Right renal pelvis (tissue), 4 donors: Measurements from ENCODE around the gene TMEM88. TPM values are rescaled to one million over a fixed set of nuclear protein-coding genes. Genes with fewer than 3 reads are reported as not detected.
"Not testable (repeated sequence)": the region's sequence is repeated elsewhere in the genome, so short reads cannot be mapped to it uniquely, and the experiment has no call there.

ENCODE experiments used
- DNase-seq, 4 donors: peaks; one replicate each; pipeline ENCODE4 v3.0.0-alpha.2; 2013; ENCODE audit warnings: low read depth in 4 of 4, low spot score in 3 of 4, missing footprints in 1 of 4
- polyA plus RNA-seq, 4 donors: library from polyadenylated mRNA; unstranded; fragments of 120-200 nt; gene quantifications; one replicate each; pipeline ENCODE4 v1.2.1, GENCODE V29; 2013; ENCODE audit not compliant: insufficient read length in 4 of 4

Gene TMEM88, protein sequence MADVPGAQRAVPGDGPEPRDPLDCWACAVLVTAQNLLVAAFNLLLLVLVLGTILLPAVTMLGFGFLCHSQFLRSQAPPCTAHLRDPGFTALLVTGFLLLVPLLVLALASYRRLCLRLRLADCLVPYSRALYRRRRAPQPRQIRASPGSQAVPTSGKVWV
- 10 to 100 TPM; 24.2 to 29.6 (median 28.4) TPM for polyA plus RNA-seq

DNA sequence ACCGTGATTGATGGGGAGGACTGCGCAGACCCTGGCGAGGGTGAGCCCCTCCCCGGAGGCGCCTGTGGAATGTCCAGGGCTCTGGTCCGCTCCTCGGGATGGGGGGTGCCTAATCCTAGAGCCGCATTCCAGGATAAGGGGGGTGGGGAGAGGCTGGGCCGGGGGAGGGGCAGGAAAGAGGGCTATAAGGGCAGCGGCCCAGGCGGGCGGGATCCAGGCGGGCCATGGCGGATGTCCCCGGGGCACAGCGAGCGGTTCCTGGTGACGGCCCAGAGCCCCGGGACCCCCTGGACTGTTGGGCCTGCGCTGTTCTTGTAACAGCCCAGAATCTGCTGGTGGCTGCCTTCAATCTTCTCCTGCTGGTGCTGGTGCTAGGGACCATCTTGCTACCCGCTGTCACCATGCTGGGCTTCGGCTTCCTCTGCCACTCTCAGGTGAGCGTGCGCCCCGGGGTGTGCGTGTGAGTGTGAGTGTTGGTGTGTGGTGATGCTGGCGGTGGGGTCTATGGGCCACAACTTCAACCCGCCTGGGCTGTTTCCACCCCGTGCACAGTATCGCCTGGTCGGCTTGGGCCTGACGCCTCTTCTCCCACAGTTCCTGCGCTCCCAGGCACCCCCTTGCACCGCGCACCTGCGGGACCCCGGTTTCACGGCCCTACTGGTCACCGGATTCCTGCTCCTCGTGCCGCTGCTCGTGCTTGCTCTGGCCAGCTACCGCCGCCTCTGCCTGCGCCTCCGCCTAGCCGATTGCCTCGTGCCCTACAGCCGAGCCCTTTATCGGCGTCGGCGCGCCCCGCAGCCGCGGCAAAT is at the start of gene TMEM88:
TSS of gene TMEM88 (plus strand) at position 216 of the 809 bp plus-strand sequence. CDS start at position 225, 9 bp downstream.
- DNase-seq: no peak

DNA sequence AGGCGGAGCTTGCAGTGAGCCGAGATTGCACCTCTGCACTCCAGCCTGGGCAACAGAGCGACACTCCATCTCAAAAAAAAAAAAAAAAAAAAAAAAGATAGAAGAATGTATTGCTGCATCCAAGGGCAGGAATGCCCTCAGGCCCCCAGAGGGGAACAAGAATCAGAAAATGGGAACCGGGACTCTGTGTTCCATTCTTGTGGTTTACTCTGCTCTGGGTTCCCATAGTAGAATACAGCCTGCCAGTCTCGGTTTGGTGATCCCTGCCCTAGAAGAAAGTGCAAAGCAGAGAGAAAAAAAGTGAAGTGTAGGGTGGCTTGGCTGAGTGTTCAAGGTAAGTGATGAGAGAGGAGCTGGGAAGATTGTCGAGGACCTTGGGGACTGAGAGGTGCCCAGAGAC is 48.3 kb upstream of the TMEM88 start:
- no peak for DNase-seq

GRCh38 chr17:7807206-7807605 is 47.7 kb upstream of the TMEM88 start:
- DNase-seq: no peak

GRCh38 chr17:7809086-7809790 is 45.6 kb upstream of the TMEM88 start:
- no peak for DNase-seq

DNA sequence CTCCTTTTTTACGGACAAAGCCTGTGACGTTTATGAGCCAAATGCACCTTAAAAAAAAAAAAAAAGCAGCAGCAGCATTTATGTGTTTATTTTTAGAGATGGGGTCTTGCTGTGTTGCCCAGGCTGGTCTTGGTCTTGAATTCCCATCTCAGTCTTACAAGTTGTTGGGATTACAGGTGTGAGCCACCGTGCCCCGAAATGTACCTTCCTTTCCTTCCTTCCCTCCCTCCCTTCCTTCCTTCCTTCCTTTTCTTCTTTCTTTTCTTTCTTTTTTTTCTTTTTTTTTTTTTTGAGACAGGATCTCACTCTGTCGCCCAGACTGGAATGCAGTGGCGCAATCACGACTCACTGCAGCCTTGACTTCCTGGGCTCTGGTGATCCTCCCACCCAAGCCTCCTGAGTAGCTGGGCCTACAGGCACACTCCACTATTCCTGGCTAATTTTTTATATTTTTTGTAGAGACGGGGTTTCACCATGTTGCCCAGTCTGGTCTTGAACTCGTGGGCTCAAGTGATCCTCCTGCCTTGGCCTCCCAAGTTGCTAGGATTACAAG is 45.0 kb upstream of the TMEM88 start:
- not testable (repeated sequence) for DNase-seq

GRCh38 chr17:7811251-7811650 is 43.6 kb upstream of the TMEM88 start:
- no peak for DNase-seq

DNA sequence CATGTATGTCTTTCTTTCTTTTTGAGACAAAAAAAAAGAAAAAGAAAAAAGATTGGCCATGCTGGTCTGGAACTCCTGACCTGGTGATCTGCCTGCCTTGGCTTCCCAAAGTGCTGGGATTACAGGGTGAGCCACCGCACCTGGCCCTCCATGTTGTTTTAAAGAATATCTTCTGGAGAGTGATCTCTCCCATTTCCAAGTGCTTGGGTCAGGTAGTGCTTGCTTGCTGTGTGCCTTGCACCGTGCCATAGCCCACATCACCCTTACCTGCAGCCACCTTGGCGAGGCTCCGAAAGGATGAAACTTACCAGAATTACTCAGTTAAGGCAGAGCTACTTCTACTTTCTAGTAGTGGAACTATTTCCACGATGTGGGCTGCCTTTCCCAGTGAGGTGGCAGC is 39.9 kb upstream of the TMEM88 start:
- no peak for DNase-seq

GRCh38 chr17:7816926-7817642 is 37.8 kb upstream of the TMEM88 start:
- DNase-seq: no peak

DNA sequence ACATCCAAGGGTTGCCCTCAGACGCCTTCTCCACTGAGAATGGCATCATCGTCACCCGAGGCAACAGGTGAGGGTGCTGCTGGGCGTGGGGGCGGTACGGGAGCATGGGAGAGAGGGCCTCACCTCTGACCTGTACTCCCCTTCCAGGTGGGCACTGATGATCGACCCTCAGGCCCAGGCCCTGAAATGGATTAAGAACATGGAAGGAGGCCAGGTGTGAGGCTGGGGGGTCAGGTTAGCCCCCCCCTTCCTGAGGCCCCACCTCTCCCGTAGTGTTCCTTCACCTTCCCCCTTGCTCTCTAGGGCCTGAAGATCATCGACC is 37.3 kb upstream of the TMEM88 start:
- DNase-seq: no peak

DNA sequence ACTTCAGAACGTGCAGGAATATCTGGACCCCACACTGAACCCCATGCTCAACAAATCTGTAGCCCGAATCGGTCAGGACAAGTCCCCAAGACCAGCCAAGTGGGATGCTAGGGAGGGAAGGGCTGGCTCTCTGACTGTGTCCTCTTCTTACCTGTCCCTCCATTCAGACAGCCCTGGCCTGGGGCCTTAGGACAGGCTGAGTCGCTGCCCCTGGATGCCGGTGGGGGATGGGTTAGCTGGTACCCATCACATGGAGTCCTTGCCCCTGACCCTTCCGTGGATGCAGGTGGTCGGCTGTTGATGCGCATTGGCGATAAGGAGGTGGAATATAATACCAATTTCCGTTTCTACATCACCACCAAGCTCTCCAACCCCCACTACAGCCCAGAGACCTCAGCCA is 36.8 kb upstream of the TMEM88 start:
- DNase-seq: no peak

DNA sequence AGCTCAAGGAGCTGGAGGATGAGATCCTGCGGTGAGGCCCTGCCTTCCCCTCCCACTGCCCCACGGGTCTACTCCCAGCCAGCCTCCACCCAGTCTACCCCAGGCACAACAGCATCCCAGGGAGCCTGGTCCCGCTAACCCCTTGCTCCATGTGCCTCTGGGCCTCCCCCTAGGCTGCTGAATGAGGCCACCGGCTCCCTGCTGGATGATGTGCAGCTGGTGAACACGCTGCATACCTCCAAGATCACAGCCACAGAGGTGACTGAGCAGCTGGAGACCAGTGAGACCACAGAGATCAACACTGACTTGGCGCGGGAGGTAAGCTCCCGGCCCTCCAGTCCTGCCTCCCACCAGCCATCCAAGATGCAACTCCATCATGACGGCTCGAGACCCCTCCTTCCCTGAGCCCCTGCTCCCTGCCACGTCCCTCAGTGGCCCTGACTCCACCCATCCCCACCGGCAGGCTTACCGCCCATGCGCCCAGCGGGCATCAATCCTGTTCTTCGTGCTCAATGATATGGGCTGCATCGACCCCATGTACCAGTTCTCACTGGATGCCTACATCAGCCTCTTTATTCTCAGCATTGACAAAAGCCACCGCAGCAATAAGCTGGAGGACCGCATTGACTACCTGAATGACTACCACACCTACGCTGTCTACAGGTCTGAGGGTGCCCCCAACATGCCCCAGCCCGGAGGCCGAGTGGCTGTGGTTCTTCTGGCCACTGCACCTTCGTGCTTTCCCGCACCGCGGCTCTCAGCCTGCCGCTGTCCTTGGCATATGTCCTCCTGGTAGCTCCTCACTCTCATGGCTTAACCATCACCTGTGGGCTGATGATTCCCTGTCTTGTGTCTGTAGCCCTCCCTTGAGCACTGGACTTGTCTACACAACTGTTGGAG is 35.9 kb upstream of the TMEM88 start:
- DNase-seq: no peak

GRCh38 chr17:7820231-7820630 is 34.6 kb upstream of the TMEM88 start:
- DNase-seq: no peak

- no peak for DNase-seq
Measured at GRCh38 chr17:7822126-7822525, 32.7 kb upstream of the TMEM88 start.

- no peak for DNase-seq
Measured at GRCh38 chr17:7823581-7824001, 31.3 kb upstream of the TMEM88 start.

- DNase-seq: no peak
Measured at GRCh38 chr17:7824021-7824924, 30.6 kb upstream of the TMEM88 start.

DNA sequence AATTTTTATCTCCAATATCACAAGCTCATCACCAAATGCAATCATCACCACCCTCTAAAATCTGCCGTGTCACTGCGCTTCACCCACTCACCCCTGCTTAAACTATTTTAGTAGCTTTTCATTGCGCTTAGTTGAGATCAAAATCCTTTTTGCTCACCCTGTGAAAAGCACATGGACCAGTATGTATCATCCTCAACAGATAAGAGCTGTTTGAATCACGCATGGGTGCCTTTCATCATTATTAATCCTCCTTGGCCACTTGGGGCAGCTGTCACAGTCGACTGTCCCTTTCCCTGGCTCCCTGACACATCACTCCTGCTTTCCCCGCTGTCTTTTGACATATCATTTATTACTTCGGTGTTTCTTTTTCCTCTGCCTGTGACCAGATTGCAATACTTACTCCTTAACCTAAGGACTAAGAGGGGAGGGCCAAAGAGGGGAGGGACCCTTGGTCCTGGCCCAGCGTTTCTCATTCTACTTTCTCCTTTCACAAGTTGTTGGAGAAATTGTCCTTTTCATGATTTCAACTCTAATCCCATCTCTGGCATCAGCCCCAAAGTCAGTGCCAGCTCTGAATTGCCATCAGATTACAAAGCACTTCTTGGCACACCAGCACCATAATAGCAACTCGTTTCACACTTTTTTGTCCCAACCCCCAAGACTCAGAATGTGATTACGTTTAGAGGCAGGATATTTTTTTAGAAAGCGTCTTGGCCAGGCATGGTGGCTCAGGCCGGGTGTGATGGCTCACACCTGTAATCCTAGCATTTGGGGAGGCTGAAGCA is 29.5 kb upstream of the TMEM88 start:
- DNase-seq: no peak

GRCh38 chr17:7830616-7831015 is 24.2 kb upstream of the TMEM88 start:
- no peak for DNase-seq

GRCh38 chr17:7831233-7831632 is 23.6 kb upstream of the TMEM88 start:
- no peak for DNase-seq
